SIG-M5 treated with dmso at 0.1 percent for 504 hours (cell line): ENCODE results near the gene TAF13.

Source experiments
- DNase-seq: peaks from one replicate; lab custom pipeline; 2025; ENCODE audit not compliant: unreplicated experiment; lab: John Stamatoyannopoulos, UW

The TAF13 gene

GRCh38 chr1:109075531-109076490, at the start of gene TAF13:
TAF13 (minus strand) TSS chr1:109076003; CDS start chr1:109075947, 56 bp downstream.
- DNase-seq, result peak; percentile 93

- no peak for DNase-seq
Measured at GRCh38 chr1:109120356-109120755, 44.6 kb upstream of the TAF13 start.

- no peak for DNase-seq
Measured at GRCh38 chr1:109118089-109118488, 42.3 kb upstream of the TAF13 start.

GRCh38 chr1:109116286-109116685, 40.5 kb upstream of the TAF13 start:
- no peak for DNase-seq

- no peak for DNase-seq
Measured at GRCh38 chr1:109115685-109116084, 39.9 kb upstream of the TAF13 start.

- no peak for DNase-seq
Measured at GRCh38 chr1:109114342-109114674, 38.5 kb upstream of the TAF13 start.

GRCh38 chr1:109113590-109114341, 38.0 kb upstream of the TAF13 start, which contains the start of gene ELAPOR1:
ELAPOR1 (plus strand) TSS chr1:109114115; CDS start chr1:109114184, 69 bp downstream.
- peak; percentile 59 for DNase-seq

GRCh38 chr1:109112652-109113285, 37.0 kb upstream of the TAF13 start:
- peak; percentile 63 for DNase-seq

GRCh38 chr1:109112056-109112651, 36.4 kb upstream of the TAF13 start:
- DNase-seq, result peak; percentile 51

- DNase-seq, result peak; percentile 69
Measured at GRCh38 chr1:109111386-109112055, 35.7 kb upstream of the TAF13 start.

GRCh38 chr1:109109906-109110305, 34.1 kb upstream of the TAF13 start:
- no peak for DNase-seq

- no peak for DNase-seq
Measured at GRCh38 chr1:109107785-109108184, 32.0 kb upstream of the TAF13 start.

- DNase-seq, result peak; percentile 40
Measured at GRCh38 chr1:109105881-109106280, 30.1 kb upstream of the TAF13 start.

GRCh38 chr1:109104364-109105151, 28.8 kb upstream of the TAF13 start:
- peak; percentile 29 for DNase-seq

- DNase-seq, result peak; percentile 95
Measured at GRCh38 chr1:109099938-109100773, 24.4 kb upstream of the TAF13 start.

- peak; percentile 19 for DNase-seq
Measured at GRCh38 chr1:109096120-109096519, 20.3 kb upstream of the TAF13 start.

- no peak for DNase-seq
Measured at GRCh38 chr1:109095631-109096030, 19.8 kb upstream of the TAF13 start.

- DNase-seq, result no peak
Measured at GRCh38 chr1:109094871-109095270, 19.1 kb upstream of the TAF13 start.

- no peak for DNase-seq
Measured at GRCh38 chr1:109094377-109094803, 18.6 kb upstream of the TAF13 start.
